ENCODE results near the gene RNF111.

The RNF111 gene

DNA sequence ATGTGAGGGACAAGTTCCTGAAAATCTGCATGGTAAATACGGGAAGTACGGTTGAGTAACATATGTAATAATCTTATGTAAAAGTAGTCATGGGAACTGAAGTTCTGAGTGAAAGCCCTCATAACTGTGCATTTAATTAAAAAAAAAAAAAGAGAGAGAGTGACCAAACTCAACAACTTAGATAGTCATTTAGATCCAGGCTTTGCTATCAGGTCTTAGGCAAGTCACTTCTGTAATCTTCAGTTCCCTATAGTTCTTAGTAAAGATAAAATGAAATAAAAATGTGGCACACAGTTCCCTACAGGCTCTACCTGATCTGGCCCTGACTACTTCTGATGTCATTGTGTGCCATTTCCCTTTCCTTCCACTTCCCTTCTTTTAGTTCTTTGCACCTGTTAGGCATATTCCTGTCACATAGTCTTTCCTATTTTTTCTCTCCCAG is 15.0 kb downstream of the RNF111 start:
- Histone ChIP-seq H3K27me3 (ENCODE audit: insufficient read depth, low read length, poor library complexity, severe bottlenecking) (no peaks in the 10 kb centered on the region), H3K9me3 (ENCODE audit: insufficient read depth, low read depth, low read length) (no peaks in the 10 kb centered on the region), H3K36me3 (ENCODE audit: insufficient read depth, low read length) (peaks cover 22% of the 10 kb centered on the region), H3K79me2 (ENCODE audit: insufficient read depth, low read length) (peaks cover 71% of the 10 kb centered on the region), H3K9me2 (replicated peaks; ENCODE audit: low read depth, low read length) (no peaks in the 10 kb centered on the region), H2AFZ (ENCODE audit: low read length) (no peak overlapping the region), H3K4me1 (ENCODE audit: insufficient read depth, low read length, poor library complexity, severe bottlenecking) (peaks cover 16% of the 10 kb centered on the region), H3K4me3 (ENCODE audit: low read length, poor library complexity, severe bottlenecking) (no peak overlapping the region), H3F3A (ENCODE audit: low read depth) (no peaks in the 10 kb centered on the region), H3K9ac (ENCODE audit: low read depth, low read length, poor library complexity, severe bottlenecking) (no peak overlapping the region), H3K4me2 (ENCODE audit: low read depth, low read length, poor library complexity, severe bottlenecking) (no peak overlapping the region), H4K20me1 (ENCODE audit: insufficient read depth, low read length, poor library complexity, severe bottlenecking) (peaks cover 38% of the 10 kb centered on the region)
- no peak for TF ChIP-seq EZH2phosphoT487 (IDR thresholded peaks at IDR 0.05; ENCODE audit: borderline replicate concordance)
- TF ChIP-seq, protein P1, sequence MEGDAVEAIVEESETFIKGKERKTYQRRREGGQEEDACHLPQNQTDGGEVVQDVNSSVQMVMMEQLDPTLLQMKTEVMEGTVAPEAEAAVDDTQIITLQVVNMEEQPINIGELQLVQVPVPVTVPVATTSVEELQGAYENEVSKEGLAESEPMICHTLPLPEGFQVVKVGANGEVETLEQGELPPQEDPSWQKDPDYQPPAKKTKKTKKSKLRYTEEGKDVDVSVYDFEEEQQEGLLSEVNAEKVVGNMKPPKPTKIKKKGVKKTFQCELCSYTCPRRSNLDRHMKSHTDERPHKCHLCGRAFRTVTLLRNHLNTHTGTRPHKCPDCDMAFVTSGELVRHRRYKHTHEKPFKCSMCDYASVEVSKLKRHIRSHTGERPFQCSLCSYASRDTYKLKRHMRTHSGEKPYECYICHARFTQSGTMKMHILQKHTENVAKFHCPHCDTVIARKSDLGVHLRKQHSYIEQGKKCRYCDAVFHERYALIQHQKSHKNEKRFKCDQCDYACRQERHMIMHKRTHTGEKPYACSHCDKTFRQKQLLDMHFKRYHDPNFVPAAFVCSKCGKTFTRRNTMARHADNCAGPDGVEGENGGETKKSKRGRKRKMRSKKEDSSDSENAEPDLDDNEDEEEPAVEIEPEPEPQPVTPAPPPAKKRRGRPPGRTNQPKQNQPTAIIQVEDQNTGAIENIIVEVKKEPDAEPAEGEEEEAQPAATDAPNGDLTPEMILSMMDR (conservative IDR thresholded peaks at IDR 0.05; ENCODE audit: low read length) = no peak

DNA sequence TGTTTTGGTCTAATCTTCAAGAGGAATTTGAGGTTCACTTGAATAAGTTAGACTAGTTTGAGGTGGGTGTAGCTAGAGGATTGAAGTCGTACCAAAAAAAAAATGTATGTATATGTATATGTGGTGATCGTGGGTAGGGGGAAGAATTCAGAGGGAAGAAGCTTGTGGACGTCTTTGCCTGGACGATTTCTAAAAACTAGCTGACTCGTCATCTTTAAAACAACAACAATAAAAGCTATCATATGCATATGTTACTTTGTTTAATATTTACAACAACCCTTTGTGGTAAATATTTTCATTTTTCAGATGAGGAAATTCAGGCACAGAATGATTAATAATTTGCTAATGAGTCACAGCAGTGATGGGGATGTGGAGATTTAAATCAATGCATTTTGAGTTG is 18.1 kb downstream of the RNF111 start:
- Histone ChIP-seq H3K9me2 (replicated peaks; ENCODE audit: low read depth, low read length) (no peaks in the 10 kb centered on the region), H2AFZ (ENCODE audit: low read length) (no peak overlapping the region), H3K9me3 (ENCODE audit: insufficient read depth, low read depth, low read length) (no peaks in the 10 kb centered on the region), H4K20me1 (ENCODE audit: insufficient read depth, low read length, poor library complexity, severe bottlenecking) (peaks cover 20% of the 10 kb centered on the region), H3K4me1 (ENCODE audit: insufficient read depth, low read length, poor library complexity, severe bottlenecking) (peaks cover 13% of the 10 kb centered on the region), H3K79me2 (ENCODE audit: insufficient read depth, low read length) (peaks cover 62% of the 10 kb centered on the region), H3K4me2 (ENCODE audit: low read depth, low read length, poor library complexity, severe bottlenecking) (no peak overlapping the region), H3K4me3 (ENCODE audit: low read length, poor library complexity, severe bottlenecking) (no peak overlapping the region), H3K9ac (ENCODE audit: low read depth, low read length, poor library complexity, severe bottlenecking) (no peak overlapping the region), H3K36me3 (ENCODE audit: insufficient read depth, low read length) (peaks cover 22% of the 10 kb centered on the region), H3F3A (ENCODE audit: low read depth) (no peaks in the 10 kb centered on the region), H3K27me3 (ENCODE audit: insufficient read depth, low read length, poor library complexity, severe bottlenecking) (no peaks in the 10 kb centered on the region)
- TF ChIP-seq, protein P1 (conservative IDR thresholded peaks at IDR 0.05; ENCODE audit: low read length) = no peak
- no peak for TF ChIP-seq EZH2phosphoT487 (IDR thresholded peaks at IDR 0.05; ENCODE audit: borderline replicate concordance)

DNA sequence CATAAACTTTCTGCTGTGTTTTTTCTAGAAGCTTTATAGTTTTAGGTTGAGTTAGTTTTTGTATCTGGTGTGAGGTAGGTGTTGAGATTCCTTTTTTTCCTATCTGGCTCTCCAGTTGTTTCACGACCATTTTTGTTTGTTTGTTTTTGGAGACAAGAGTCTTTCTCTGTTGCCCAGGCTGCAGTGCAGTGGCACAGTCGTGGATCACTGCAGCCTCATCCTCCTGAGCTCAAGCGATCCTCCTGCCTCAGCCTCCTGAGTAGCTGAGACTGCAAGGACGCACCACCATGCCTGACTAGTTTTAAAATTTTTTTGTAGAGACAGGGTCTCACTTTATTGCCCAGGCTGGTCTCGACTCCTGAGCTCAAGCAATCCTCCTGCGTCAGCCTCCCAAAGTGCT is 20.6 kb downstream of the RNF111 start:
- Histone ChIP-seq H3K9ac (ENCODE audit: low read depth, low read length, poor library complexity, severe bottlenecking) (no peak overlapping the region), H3F3A (ENCODE audit: low read depth) (no peaks in the 10 kb centered on the region), H3K27me3 (ENCODE audit: insufficient read depth, low read length, poor library complexity, severe bottlenecking) (no peaks in the 10 kb centered on the region), H3K9me3 (ENCODE audit: insufficient read depth, low read depth, low read length) (no peaks in the 10 kb centered on the region), H3K4me2 (ENCODE audit: low read depth, low read length, poor library complexity, severe bottlenecking) (no peak overlapping the region), H3K4me1 (ENCODE audit: insufficient read depth, low read length, poor library complexity, severe bottlenecking) (peaks cover 5% of the 10 kb centered on the region), H2AFZ (ENCODE audit: low read length) (no peak overlapping the region), H4K20me1 (ENCODE audit: insufficient read depth, low read length, poor library complexity, severe bottlenecking) (peaks cover 12% of the 10 kb centered on the region), H3K79me2 (ENCODE audit: insufficient read depth, low read length) (peaks cover 63% of the 10 kb centered on the region), H3K9me2 (replicated peaks; ENCODE audit: low read depth, low read length) (no peaks in the 10 kb centered on the region), H3K36me3 (ENCODE audit: insufficient read depth, low read length) (peaks cover 22% of the 10 kb centered on the region), H3K4me3 (ENCODE audit: low read length, poor library complexity, severe bottlenecking) (no peak overlapping the region)
- no peak for TF ChIP-seq EZH2phosphoT487 (IDR thresholded peaks at IDR 0.05; ENCODE audit: borderline replicate concordance)
- TF ChIP-seq, protein P1 (conservative IDR thresholded peaks at IDR 0.05; ENCODE audit: low read length) = no peak

All from Loucy (cell line).